Measurements from ENCODE around the gene ABHD11. TPM values are rescaled to one million over a fixed set of nuclear protein-coding genes. Genes with fewer than 3 reads are reported as not detected.

ABHD11 gene
- total RNA-seq, 2 donors from 2014 or later: 2.5 to 16.9 TPM

DNA sequence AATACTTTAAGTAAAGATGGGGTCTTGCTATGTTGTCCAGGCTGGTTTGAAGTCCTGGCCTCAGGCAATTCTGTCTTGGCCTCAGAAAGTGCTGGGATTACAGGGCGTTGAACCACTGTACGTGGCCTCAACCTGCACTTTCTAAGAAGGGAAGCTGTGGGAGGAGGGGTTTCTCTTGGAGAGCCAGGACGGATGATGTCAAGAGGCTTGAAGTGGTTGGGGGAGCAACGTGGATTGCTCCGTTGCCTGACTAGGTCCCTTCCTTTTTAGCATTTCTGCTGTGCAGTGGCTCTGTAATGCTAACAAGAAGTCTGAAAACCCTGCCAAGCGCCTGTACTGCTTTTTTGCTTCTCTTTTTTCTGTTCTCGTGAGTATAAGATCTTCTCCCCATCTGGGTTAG, 48.0 kb downstream of the ABHD11 start:
- TF ChIP-seq, protein P1, sequence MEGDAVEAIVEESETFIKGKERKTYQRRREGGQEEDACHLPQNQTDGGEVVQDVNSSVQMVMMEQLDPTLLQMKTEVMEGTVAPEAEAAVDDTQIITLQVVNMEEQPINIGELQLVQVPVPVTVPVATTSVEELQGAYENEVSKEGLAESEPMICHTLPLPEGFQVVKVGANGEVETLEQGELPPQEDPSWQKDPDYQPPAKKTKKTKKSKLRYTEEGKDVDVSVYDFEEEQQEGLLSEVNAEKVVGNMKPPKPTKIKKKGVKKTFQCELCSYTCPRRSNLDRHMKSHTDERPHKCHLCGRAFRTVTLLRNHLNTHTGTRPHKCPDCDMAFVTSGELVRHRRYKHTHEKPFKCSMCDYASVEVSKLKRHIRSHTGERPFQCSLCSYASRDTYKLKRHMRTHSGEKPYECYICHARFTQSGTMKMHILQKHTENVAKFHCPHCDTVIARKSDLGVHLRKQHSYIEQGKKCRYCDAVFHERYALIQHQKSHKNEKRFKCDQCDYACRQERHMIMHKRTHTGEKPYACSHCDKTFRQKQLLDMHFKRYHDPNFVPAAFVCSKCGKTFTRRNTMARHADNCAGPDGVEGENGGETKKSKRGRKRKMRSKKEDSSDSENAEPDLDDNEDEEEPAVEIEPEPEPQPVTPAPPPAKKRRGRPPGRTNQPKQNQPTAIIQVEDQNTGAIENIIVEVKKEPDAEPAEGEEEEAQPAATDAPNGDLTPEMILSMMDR (IDR thresholded peaks at IDR 0.05): no peak
- ATAC-seq (ENCODE audit: insufficient number of reproducible peaks, low FRiP score, low read depth): no peak
- no peak overlapping the region for H3K27ac ChIP-seq
- DNase-seq (ENCODE audit: low spot score): no peak
- H3K9me3 ChIP-seq: no peaks in the 10 kb centered on the region
- no peak overlapping the region for H3K4me3 ChIP-seq
- H3K4me1 ChIP-seq (ENCODE audit: control insufficient read depth in 1 of 2, low read depth in 2 of 2): no peaks in the 10 kb centered on the region
- no peaks in the 10 kb centered on the region for H3K27me3 ChIP-seq (replicated peaks; ENCODE audit: insufficient read depth)
- peaks cover 45% of the 10 kb centered on the region for H3K36me3 ChIP-seq

DNA sequence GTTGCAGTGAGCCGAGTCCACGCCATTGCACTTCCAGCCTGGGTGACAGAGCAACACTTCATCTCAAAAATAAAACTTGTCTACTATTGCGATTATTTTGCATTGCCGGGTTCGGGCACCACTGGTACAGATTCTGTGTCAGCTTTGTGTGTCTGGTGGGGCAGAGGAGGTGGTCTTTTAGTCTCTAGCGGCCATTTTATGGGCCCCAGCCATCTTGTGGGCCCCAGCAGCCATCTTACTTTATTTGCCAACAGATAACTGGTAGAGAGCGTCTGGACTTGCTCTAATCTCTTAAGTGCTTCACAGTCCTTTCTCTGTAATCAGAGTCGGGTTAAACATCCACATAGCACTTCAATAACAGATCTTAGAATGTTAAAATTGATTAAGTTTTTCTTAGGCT, 50.3 kb downstream of the ABHD11 start:
- H3K4me3 ChIP-seq: no peak overlapping the region
- TF ChIP-seq, protein P1 (IDR thresholded peaks at IDR 0.05): no peak
- peaks cover 0 to 6% of the 10 kb centered on the region in 2 donors for H3K4me1 ChIP-seq (ENCODE audit: control insufficient read depth in 1 of 2, low read depth in 2 of 2)
- ATAC-seq (ENCODE audit: insufficient number of reproducible peaks, low FRiP score, low read depth): no peak
- no peak overlapping the region for H3K27ac ChIP-seq
- H3K36me3 ChIP-seq: peaks cover 26% of the 10 kb centered on the region
- DNase-seq (ENCODE audit: low spot score): no peak
- H3K9me3 ChIP-seq: no peaks in the 10 kb centered on the region
- no peaks in the 10 kb centered on the region for H3K27me3 ChIP-seq (replicated peaks; ENCODE audit: insufficient read depth)

Other genes with a start within 250 kb of the ABHD11 start
- 10 to 100 TPM; 43.9 to 65.3 TPM for gene BAZ1B, start 216.5 kb downstream of the ABHD11 start, total RNA-seq
- 100 to 1,000 TPM in 1 of 2 donors, 10 to 100 TPM in 1; 99.8 to 129 TPM for gene BCL7B, start 181.1 kb downstream of the ABHD11 start, total RNA-seq
- 10 to 100 TPM; 17.1 to 31.7 TPM for gene TBL2, start 160.2 kb downstream of the ABHD11 start, total RNA-seq
- gene MLXIPL, start 114.3 kb downstream of the ABHD11 start, total RNA-seq: 10 to 100 TPM in 1 of 2 donors, 1 to 10 TPM in 1; 6.4 to 36.4 TPM
- gene VPS37D, start 71.0 kb downstream of the ABHD11 start, total RNA-seq: 1 to 10 TPM in 1 of 2 donors, under 1 TPM in 1; 0.92 to 1.2 TPM
- 1 to 10 TPM; 3.9 to 7.8 TPM for gene DNAJC30, start 55.3 kb downstream of the ABHD11 start, total RNA-seq
- gene BUD23, start 55.2 kb downstream of the ABHD11 start, total RNA-seq: 10 to 100 TPM; 36.9 to 51.0 TPM
- gene STX1A, start 19.1 kb downstream of the ABHD11 start, total RNA-seq: 10 to 100 TPM; 10.3 to 16.8 TPM
- not detected for gene CLDN3, start 31.5 kb upstream of the ABHD11 start, total RNA-seq
- gene CLDN4, start 92.2 kb upstream of the ABHD11 start, total RNA-seq: under 1 TPM in 1 of 2 donors, not detected in 1; 0.99 TPM
- gene METTL27, start 103.7 kb upstream of the ABHD11 start, total RNA-seq: 1 to 10 TPM in 1 of 2 donors, not detected in 1; 1.2 TPM
- gene TMEM270, start 122.4 kb upstream of the ABHD11 start, total RNA-seq: not detected

Measured in thoracic aorta (tissue), 2 donors.